GM23248 (cell line): ENCODE data around the gene SEC16A. TPM values are rescaled to one million over a fixed set of nuclear protein-coding genes. Genes with fewer than 3 reads are reported as not detected.

ENCODE experiments used
- DNase-seq: peaks from one replicate; pipeline ENCODE4 v3.0.0-alpha.2; 2015
- H2AFZ ChIP-seq: fragments of 200-600 bp; sonication (generic); 2 replicates; pipeline ENCODE4 v1.6.1; 2016; ENCODE audit warnings: antibody characterized with exemption
- H3F3A ChIP-seq: fragments of 200-600 bp; sonication (generic); 2 replicates; pipeline ENCODE4 v1.6.1; 2016; ENCODE audit warnings: mild to moderate bottlenecking, antibody characterized with exemption, mixed run types; ENCODE audit not compliant: insufficient read depth
- H3K27ac ChIP-seq: fragments of 200-600 bp; sonication (generic); 2 replicates; pipeline ENCODE4 v1.5.1; 2016; ENCODE audit warnings: mild to moderate bottlenecking
- H3K27me3 ChIP-seq: fragments of 200-600 bp; sonication (generic); replicated peaks from 2 replicates; pipeline ENCODE4 v1.6.1; 2016; ENCODE audit warnings: mild to moderate bottlenecking; ENCODE audit not compliant: insufficient read depth
- H3K36me3 ChIP-seq: fragments of 200-600 bp; sonication (generic); 2 replicates; pipeline ENCODE4 v1.6.1; 2016; ENCODE audit warnings: low read depth, mild to moderate bottlenecking
- H3K4me1 ChIP-seq: fragments of 200-600 bp; sonication (generic); 2 replicates; pipeline ENCODE4 v1.6.1; 2016; ENCODE audit warnings: mild to moderate bottlenecking; ENCODE audit not compliant: insufficient read depth
- H3K4me2 ChIP-seq: fragments of 200-600 bp; sonication (generic); one replicate; pipeline ENCODE4 v1.6.1; 2016; ENCODE audit warnings: mild to moderate bottlenecking; ENCODE audit not compliant: unreplicated experiment
- H3K4me3 ChIP-seq: fragments of 200-600 bp; sonication (generic); 2 replicates; pipeline ENCODE4 v1.5.1; 2016; ENCODE audit warnings: mild to moderate bottlenecking
- H3K79me2 ChIP-seq: fragments of 200-600 bp; sonication (generic); 2 replicates; pipeline ENCODE4 v1.6.1; 2016; ENCODE audit warnings: mild to moderate bottlenecking; ENCODE audit not compliant: insufficient read depth
- H3K9ac ChIP-seq: fragments of 200-600 bp; sonication (generic); 2 replicates; pipeline ENCODE4 v1.6.1; 2016; ENCODE audit warnings: mild to moderate bottlenecking
- H3K9me2 ChIP-seq: fragments of 200-600 bp; sonication (generic); 2 replicates; pipeline ENCODE4 v1.6.1; 2016; ENCODE audit warnings: mixed run types, mild to moderate bottlenecking, moderate library complexity; ENCODE audit not compliant: insufficient read depth
- H3K9me3 ChIP-seq: fragments of 200-600 bp; sonication (generic); one replicate; pipeline ENCODE4 v1.6.1; 2017; ENCODE audit warnings: low read depth
- H4K20me1 ChIP-seq: fragments of 200-600 bp; sonication (generic); 2 replicates; pipeline ENCODE4 v1.6.0; 2016; ENCODE audit not compliant: insufficient read depth
- EZH2 ChIP-seq: fragments of 200-600 bp; sonication (generic); IDR thresholded peaks from 2 replicates; pipeline ENCODE4 v1.6.1; 2018; ENCODE audit warnings: antibody characterized with exemption, mild to moderate bottlenecking; ENCODE audit not compliant: insufficient read depth, poor library complexity, severe bottlenecking
- EZH2phosphoT487 ChIP-seq: fragments of 200-600 bp; sonication (generic); IDR thresholded peaks from 2 replicates; pipeline ENCODE4 v1.6.1; 2018; ENCODE audit warnings: antibody characterized with exemption, moderate library complexity, mild to moderate bottlenecking, low read depth; ENCODE audit not compliant: insufficient read depth
- WGBS, 2 experiments: methylation state at CpG; one replicate each; pipeline ENCODE4 v1.1.6; 2015 to 2017; ENCODE audit warnings: low lambda C conversion rate in 2 of 2, low coverage in 1 of 2; ENCODE audit errors: missing lambda C conversion rate in 2 of 2; 5-methylcytosine and 5-hydroxymethylcytosine counted together
- in situ Hi-C: fragments of 300-500 bp; cut with MboI; formaldehyde crosslinking; loops from 2 replicates; pipeline ENCODE4 v1.15.0; 2020
- polyA plus RNA-seq: library from polyadenylated mRNA; unstranded; fragments of >200 nt; fragmentation: Nextera tagmentation; extraction: Ambion mirVana; gene quantifications from 2 replicates; pipeline ENCODE4 v1.2.1, GENCODE V29; 2016
- total RNA-seq: library from RNA; depleted of rRNA; stranded (reverse); fragments of >200 nt; shearing (Covaris generic); gene quantifications from 2 replicates; pipeline ENCODE4 v1.2.3, GENCODE V29; 2014

The SEC16A gene
- total and polyA plus RNA-seq, 2 experiments from 2014 or later: 34.5 to 43.4 TPM

GRCh38 chr9:136486823-136487620 is 4.2 kb upstream of the SEC16A start:
- no peak overlapping the region for H3K9ac ChIP-seq
- H3K4me2 ChIP-seq: no peak overlapping the region
- H3F3A ChIP-seq: peaks cover 4% of the 10 kb centered on the region; the same call in 1 of the 2 replicates
- no peaks in the 10 kb centered on the region for H3K9me2 ChIP-seq
- no peaks in the 10 kb centered on the region for H3K36me3 ChIP-seq
- H3K27me3 ChIP-seq: no peaks in the 10 kb centered on the region
- 79 to 80% methylated on average over 18 of the region's 18 CpGs for WGBS, 2 experiments
- no peaks in the 10 kb centered on the region for H3K9me3 ChIP-seq
- H3K4me3 ChIP-seq: no peak overlapping the region
- in situ Hi-C loops: no loop called here
- H3K27ac ChIP-seq: no peak overlapping the region
- DNase-seq: no peak
- H2AFZ ChIP-seq: no peak overlapping the region
- H4K20me1 ChIP-seq: peaks cover 1% of the 10 kb centered on the region; the same call in 1 of the 2 replicates
- no peaks in the 10 kb centered on the region for H3K4me1 ChIP-seq
- H3K79me2 ChIP-seq: peaks cover 7% of the 10 kb centered on the region
- TF ChIP-seq EZH2 (no peak), EZH2phosphoT487 (no peak)

- Histone ChIP-seq H3K79me2 (peaks cover 16% of the 10 kb centered on the region), H2AFZ (no peak overlapping the region), H3K4me2 (no peak overlapping the region), H3F3A (peaks cover 10% of the 10 kb centered on the region; the same call in 1 of the 2 replicates), H3K4me1 (peaks cover 7% of the 10 kb centered on the region; the same call in 1 of the 2 replicates), H3K36me3 (no peaks in the 10 kb centered on the region), H3K9ac (no peak overlapping the region), H3K27ac (no peak overlapping the region), H3K27me3 (no peaks in the 10 kb centered on the region), H4K20me1 (peaks cover 9% of the 10 kb centered on the region; the same call in 1 of the 2 replicates), H3K9me3 (no peaks in the 10 kb centered on the region), H3K4me3 (no peak overlapping the region), H3K9me2 (no peaks in the 10 kb centered on the region)
- no peak for TF ChIP-seq EZH2
- TF ChIP-seq EZH2phosphoT487: no peak
- in situ Hi-C loops: no loop called here
- DNase-seq: no peak
- 86 to 89% methylated on average over 7 of the region's 7 CpGs for WGBS, 2 experiments
These were observed 3.3 kb upstream of the SEC16A start for GRCh38 chr9:136486131-136486530.

GRCh38 chr9:136485049-136486045 is 2.5 kb upstream of the SEC16A start:
- peaks cover 10% of the 10 kb centered on the region; the same call in 1 of the 2 replicates for H3F3A ChIP-seq
- H3K36me3 ChIP-seq: no peaks in the 10 kb centered on the region
- peaks cover 24% of the 10 kb centered on the region for H3K79me2 ChIP-seq
- H3K4me3 ChIP-seq: no peak overlapping the region
- peaks cover 9% of the 10 kb centered on the region; the same call in 1 of the 2 replicates for H4K20me1 ChIP-seq
- no peak overlapping the region; the same call in 1 of the 2 replicates for H2AFZ ChIP-seq
- DNase-seq: peak; percentile 79
- no peaks in the 10 kb centered on the region for H3K9me3 ChIP-seq
- H3K9me2 ChIP-seq: no peaks in the 10 kb centered on the region
- no peaks in the 10 kb centered on the region for H3K27me3 ChIP-seq
- no peak overlapping the region for H3K4me2 ChIP-seq
- TF ChIP-seq EZH2 (no peak), EZH2phosphoT487 (no peak)
- peaks cover 11% of the 10 kb centered on the region; the same call in 1 of the 2 replicates for H3K4me1 ChIP-seq
- in situ Hi-C loops: no loop called here
- peak overlapping the region; percentile 82 for H3K9ac ChIP-seq
- WGBS, 2 experiments: 37 to 38% methylated on average over 21 of the region's 21 CpGs
- H3K27ac ChIP-seq: peak overlapping the region; percentile 94; the same call in 1 of the 2 replicates
